NB4 (cell line): ENCODE results near the gene PLEKHA4.

Experiments
- CTCF ChIP-seq: IDR thresholded peaks from one replicate; pipeline ENCODE4 v1.5.1; 2012; ENCODE audit warnings: low read depth, low read length
- MYC ChIP-seq: IDR thresholded peaks from 2 replicates; pipeline ENCODE4 v1.6.1; 2011; ENCODE audit warnings: low read depth, low read length
- POLR2A ChIP-seq: IDR thresholded peaks from 2 replicates; pipeline ENCODE4 v1.6.1; 2011; ENCODE audit warnings: mild to moderate bottlenecking; ENCODE audit not compliant: insufficient read length; ENCODE audit errors: extremely low read depth

- TF ChIP-seq CTCF (no peak), POLR2A (no peak), MYC (no peak)
These were observed 46.8 kb downstream of the PLEKHA4 start for GRCh38 chr19:48821633-48822032.
